Nephron progenitor cell (in vitro differentiated cells): ENCODE results near the gene VASH2.

ENCODE experiments used
- DNase-seq: peaks from one replicate; pipeline ENCODE4 v3.0.0; 2021
- H3K27ac Mint-ChIP-seq: 2 replicates; pipeline ENCODE4 v1.8.0; 2021; ENCODE audit warnings: mild to moderate bottlenecking, moderate library complexity, mixed read lengths
- H3K27me3 Mint-ChIP-seq: 2 replicates; pipeline ENCODE4 v1.8.0; 2021; ENCODE audit warnings: mild to moderate bottlenecking, low read depth, mixed read lengths; ENCODE audit not compliant: poor library complexity
- H3K36me3 Mint-ChIP-seq: 2 replicates; pipeline ENCODE4 v1.8.0; 2021; ENCODE audit warnings: low read depth, mixed read lengths
- H3K4me1 Mint-ChIP-seq: 2 replicates; pipeline ENCODE4 v1.8.0; 2021; ENCODE audit warnings: mixed read lengths
- H3K4me3 Mint-ChIP-seq: 2 replicates; pipeline ENCODE4 v1.8.0; 2021; ENCODE audit warnings: mild to moderate bottlenecking, moderate library complexity, mixed read lengths
- H3K9me3 Mint-ChIP-seq: 2 replicates; pipeline ENCODE4 v1.8.0; 2021; ENCODE audit warnings: mild to moderate bottlenecking, moderate library complexity, mixed read lengths
- TF ChIP-seq, protein P1 (sequence below): fragments of 200-600 bp; sonication (generic); IDR thresholded peaks from 2 replicates; pipeline ENCODE4 v1.5.0; 2021; ENCODE audit warnings: antibody characterized with exemption

Gene VASH2

DNA sequence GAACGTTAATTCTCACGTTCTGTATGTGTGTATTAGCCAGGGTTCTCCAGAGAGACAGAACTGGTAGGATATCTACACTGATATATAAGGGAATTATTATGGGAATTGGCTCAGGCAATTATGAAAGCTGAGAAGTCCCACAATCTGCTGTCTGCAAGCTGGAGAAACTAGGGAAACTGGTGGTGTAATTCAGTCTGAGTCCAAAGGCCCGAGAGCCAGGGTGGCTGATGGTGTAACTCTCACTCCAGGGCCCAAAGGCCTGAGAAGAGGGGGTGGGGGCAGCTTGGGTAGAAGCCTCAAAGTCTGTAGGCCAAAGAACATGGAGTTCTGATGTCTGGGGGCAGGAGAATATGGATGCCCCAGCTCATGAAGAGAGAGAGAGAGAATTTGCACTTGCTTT, 13.3 kb upstream of the VASH2 start:
- H3K36me3 Mint-ChIP-seq, result peaks cover 6% of the 10 kb centered on the region
- H3K9me3 Mint-ChIP-seq, result peaks cover 15% of the 10 kb centered on the region
- TF ChIP-seq, protein P1, sequence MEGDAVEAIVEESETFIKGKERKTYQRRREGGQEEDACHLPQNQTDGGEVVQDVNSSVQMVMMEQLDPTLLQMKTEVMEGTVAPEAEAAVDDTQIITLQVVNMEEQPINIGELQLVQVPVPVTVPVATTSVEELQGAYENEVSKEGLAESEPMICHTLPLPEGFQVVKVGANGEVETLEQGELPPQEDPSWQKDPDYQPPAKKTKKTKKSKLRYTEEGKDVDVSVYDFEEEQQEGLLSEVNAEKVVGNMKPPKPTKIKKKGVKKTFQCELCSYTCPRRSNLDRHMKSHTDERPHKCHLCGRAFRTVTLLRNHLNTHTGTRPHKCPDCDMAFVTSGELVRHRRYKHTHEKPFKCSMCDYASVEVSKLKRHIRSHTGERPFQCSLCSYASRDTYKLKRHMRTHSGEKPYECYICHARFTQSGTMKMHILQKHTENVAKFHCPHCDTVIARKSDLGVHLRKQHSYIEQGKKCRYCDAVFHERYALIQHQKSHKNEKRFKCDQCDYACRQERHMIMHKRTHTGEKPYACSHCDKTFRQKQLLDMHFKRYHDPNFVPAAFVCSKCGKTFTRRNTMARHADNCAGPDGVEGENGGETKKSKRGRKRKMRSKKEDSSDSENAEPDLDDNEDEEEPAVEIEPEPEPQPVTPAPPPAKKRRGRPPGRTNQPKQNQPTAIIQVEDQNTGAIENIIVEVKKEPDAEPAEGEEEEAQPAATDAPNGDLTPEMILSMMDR, result no peak
- no peak for DNase-seq
- H3K27me3 Mint-ChIP-seq, result peaks cover 3% of the 10 kb centered on the region
- H3K27ac Mint-ChIP-seq, result no peak overlapping the region
- H3K4me3 Mint-ChIP-seq, result no peak overlapping the region
- H3K4me1 Mint-ChIP-seq, result no peaks in the 10 kb centered on the region

DNA sequence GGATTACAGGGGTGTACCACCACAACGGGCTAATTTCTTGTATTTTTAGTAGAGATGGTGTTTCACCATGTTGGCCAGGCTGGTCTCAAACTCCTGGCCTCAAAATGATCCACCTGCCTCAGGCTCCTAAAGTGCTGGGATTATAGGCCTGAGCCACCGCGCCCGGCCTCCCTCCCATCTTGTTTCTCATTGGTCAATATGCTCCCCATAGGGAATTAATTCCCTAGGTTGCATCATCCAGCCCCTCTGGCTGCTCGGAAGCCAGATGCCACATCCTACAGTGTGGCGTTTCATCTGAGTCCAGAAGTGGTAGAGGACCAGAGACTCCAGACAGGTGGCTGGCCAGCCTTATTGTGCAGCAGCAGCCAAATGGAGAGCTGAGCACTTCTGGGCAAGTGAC, 11.5 kb upstream of the VASH2 start:
- H3K9me3 Mint-ChIP-seq, result peaks cover 15% of the 10 kb centered on the region
- no peaks in the 10 kb centered on the region for H3K27me3 Mint-ChIP-seq
- H3K4me1 Mint-ChIP-seq, result no peaks in the 10 kb centered on the region
- H3K36me3 Mint-ChIP-seq, result peaks cover 6% of the 10 kb centered on the region
- H3K4me3 Mint-ChIP-seq, result no peak overlapping the region
- no peak overlapping the region for H3K27ac Mint-ChIP-seq
- TF ChIP-seq, protein P1, result no peak
- DNase-seq, result no peak

- Mint-ChIP-seq H3K27me3 (peaks cover 6% of the 10 kb centered on the region), H3K27ac (no peak overlapping the region), H3K4me3 (no peak overlapping the region), H3K9me3 (peaks cover 15% of the 10 kb centered on the region), H3K36me3 (peaks cover 6% of the 10 kb centered on the region), H3K4me1 (no peaks in the 10 kb centered on the region)
- TF ChIP-seq, protein P1, result no peak
- DNase-seq, result no peak
Measured at GRCh38 chr1:212941452-212941851, 8.9 kb upstream of the VASH2 start.

DNA sequence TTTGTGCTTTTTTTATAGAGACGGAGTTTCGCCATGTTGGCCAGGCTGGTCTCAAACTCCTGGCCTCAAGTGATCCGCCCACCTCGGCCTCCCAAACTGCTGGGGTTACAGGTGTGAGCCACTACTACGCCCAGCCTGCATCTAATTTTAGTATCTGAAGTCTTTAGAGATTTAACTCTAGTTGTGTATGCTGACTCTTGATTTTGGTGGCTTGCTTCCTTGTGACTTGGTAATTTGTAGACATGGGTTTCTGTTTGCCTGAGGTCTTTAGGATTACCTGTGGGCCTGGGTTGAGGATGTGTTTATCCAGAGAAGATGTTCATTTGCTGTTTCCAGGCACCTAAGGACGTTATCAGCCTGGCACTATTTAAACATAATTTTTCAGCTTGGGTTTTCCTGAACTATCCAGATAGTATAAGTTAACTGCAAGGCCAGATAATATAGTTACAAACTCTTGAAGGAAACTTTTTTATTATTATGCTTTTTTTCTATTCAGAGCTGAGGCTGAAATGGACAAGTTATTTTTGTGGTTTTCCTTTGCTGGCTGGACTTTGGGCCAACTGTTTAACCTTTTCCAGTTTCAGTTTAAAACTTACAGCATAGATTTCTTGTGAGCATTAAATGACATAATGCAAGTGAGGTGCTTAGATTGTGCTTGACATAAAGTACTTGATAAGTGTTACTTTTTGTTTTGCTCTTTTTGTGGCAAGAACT, 7.5 kb upstream of the VASH2 start:
- Mint-ChIP-seq H3K4me1 (no peaks in the 10 kb centered on the region), H3K36me3 (peaks cover 6% of the 10 kb centered on the region), H3K27ac (no peak overlapping the region), H3K4me3 (no peak overlapping the region), H3K27me3 (peaks cover 7% of the 10 kb centered on the region), H3K9me3 (peaks cover 15% of the 10 kb centered on the region)
- DNase-seq, result no peak
- TF ChIP-seq, protein P1, result no peak

GRCh38 chr1:212943393-212943710, 7.0 kb upstream of the VASH2 start:
- Mint-ChIP-seq H3K9me3 (peaks cover 17% of the 10 kb centered on the region), H3K36me3 (peaks cover 6% of the 10 kb centered on the region), H3K27me3 (peaks cover 7% of the 10 kb centered on the region), H3K4me1 (no peaks in the 10 kb centered on the region), H3K27ac (no peak overlapping the region), H3K4me3 (no peak overlapping the region)
- no peak for DNase-seq
- TF ChIP-seq, protein P1, result no peak

DNA sequence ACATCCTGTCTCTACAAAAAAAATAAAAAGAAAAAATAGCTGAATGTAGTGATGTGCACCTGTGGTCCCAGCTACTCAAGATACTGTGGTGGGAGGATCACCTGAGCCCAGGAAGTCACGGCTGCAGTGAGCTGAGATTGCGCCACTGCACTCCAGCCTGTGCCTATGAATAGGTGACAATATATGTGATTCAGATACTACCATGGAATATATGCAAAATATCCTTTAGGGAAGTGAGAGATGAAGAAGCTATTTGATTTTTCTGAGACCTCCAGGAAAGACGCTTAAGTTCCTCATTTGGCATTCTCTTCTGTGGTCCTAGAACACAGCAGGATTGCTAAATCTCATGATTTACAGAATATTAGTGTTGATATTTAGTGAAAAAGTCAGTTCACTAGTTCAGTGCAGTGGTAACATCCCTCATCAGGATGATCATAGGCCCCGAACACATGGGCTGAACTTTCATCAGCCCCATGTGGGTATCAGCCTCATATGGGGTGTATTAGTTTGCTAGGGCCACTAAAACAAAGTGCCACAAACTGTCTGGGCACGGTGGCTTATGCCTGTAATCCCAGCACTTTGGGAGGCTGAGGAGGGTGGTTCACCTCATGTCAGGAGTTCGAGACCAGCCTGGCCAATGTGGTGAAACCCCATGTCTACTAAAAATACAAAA, 6.0 kb upstream of the VASH2 start:
- no peak overlapping the region for H3K27ac Mint-ChIP-seq
- peaks cover 6% of the 10 kb centered on the region for H3K4me1 Mint-ChIP-seq
- TF ChIP-seq, protein P1, result no peak
- H3K9me3 Mint-ChIP-seq, result peaks cover 23% of the 10 kb centered on the region
- peaks cover 12% of the 10 kb centered on the region for H3K27me3 Mint-ChIP-seq
- DNase-seq, result no peak
- H3K36me3 Mint-ChIP-seq, result peaks cover 6% of the 10 kb centered on the region
- no peak overlapping the region for H3K4me3 Mint-ChIP-seq
